Sigmoid colon (tissue), 4 donors: Measurements from ENCODE around the gene HIVEP1.

ENCODE experiments used
- EP300 ChIP-seq, 4 donors: sonication (generic); formaldehyde crosslinking; IDR thresholded peaks; one replicate each; pipeline ENCODE4 v1.6.1; 2017; ENCODE audit warnings: antibody characterized with exemption in 4 of 4
- POLR2AphosphoS5 ChIP-seq, 4 donors: sonication (generic); formaldehyde crosslinking; IDR thresholded peaks; one replicate each; pipeline ENCODE4 v1.6.1; 2017; ENCODE audit warnings: antibody characterized with exemption in 4 of 4

GRCh38 chr6:12092762-12093161 lies 80.7 kb downstream of the HIVEP1 start:
- TF ChIP-seq EP300 (IDR thresholded peaks at IDR 0.05) (no peak), POLR2AphosphoS5 (IDR thresholded peaks at IDR 0.05) (no peak)
